K562 (cell line): ENCODE measurements around the gene TUBA1B. TPM values are rescaled to one million over a fixed set of nuclear protein-coding genes. Genes with fewer than 3 reads are reported as not detected.
A peak's percentile ranks its signal among the peaks of the same experiment; 100 is the strongest.

Experiments
- CAMTA2 ChIP-seq: fragments of 250-450 bp; sonication (Bioruptor Pico); conservative IDR thresholded peaks from 2 replicates; pipeline ENCODE4 v1.5.1; 2022
- CBFA2T3 ChIP-seq: fragments of 450-650 bp; IDR thresholded peaks from 2 replicates; pipeline ENCODE4 v1.6.1; 2017
- CBX3 ChIP-seq, 2 experiments: IDR thresholded peaks; 1 replicate in 1 of 2; 2 replicates in 1 of 2; pipeline ENCODE4 v1.6.1; 2012; ENCODE audit warnings: inconsistent platforms in 2 of 2, low read length in 2 of 2, borderline replicate concordance in 1 of 2, control low read depth in 1 of 2
- HDGF ChIP-seq: fragments of 450-650 bp; IDR thresholded peaks from 2 replicates; pipeline ENCODE4 v1.6.1; 2016
- MYC ChIP-seq, 2 experiments: fragments of 250-450 bp in 1 of 2; sonication (Bioruptor Pico) in 1 of 2; IDR thresholded peaks; 2 replicates each; pipeline versions ENCODE4 v1.5.1 to v1.6.1; 2012 to 2021; ENCODE audit warnings: low read depth in 2 of 2, borderline replicate concordance in 1 of 2, improper control_type of control experiment in 1 of 2, low read length in 1 of 2, mild to moderate bottlenecking in 1 of 2, moderate library complexity in 1 of 2
- NFXL1 ChIP-seq: fragments of 450-650 bp; formaldehyde crosslinking; IDR thresholded peaks from 2 replicates; pipeline ENCODE4 v1.4.0; 2021; ENCODE audit warnings: mild to moderate bottlenecking
- SETDB1 ChIP-seq: IDR thresholded peaks from one replicate; pipeline ENCODE4 v1.6.1; 2012; ENCODE audit warnings: low read length, control low read depth, inconsistent platforms
- SMARCA4 ChIP-seq: fragments of 450-650 bp; IDR thresholded peaks from 2 replicates; pipeline ENCODE4 v1.6.1; 2016
- TAL1 ChIP-seq: fragments of 450-650 bp; IDR thresholded peaks from 2 replicates; pipeline ENCODE4 v1.6.1; 2016; ENCODE audit warnings: mild to moderate bottlenecking
- ZNF197 ChIP-seq: fragments of 200-800 bp; sonication (Bioruptor generic); IDR thresholded peaks from 2 replicates; pipeline ENCODE4 v1.6.1; 2016; ENCODE audit warnings: low read depth, missing genetic modification characterization, missing compliant biosample characterization
- polyA plus RNA-seq, 8 experiments: library from polyadenylated mRNA; depleted of rRNA in 4 of 8; stranded (reverse) in 5 of 8; unstranded in 3 of 8; fragments of >200 nt; fragmentation: Nextera tagmentation in 2 of 8; fragmentation: Illumina TruSeq in 1 of 8; extraction: Ambion mirVana in 2 of 8; extraction: Trizol in 1 of 8; gene quantifications; 2 replicates each; pipeline versions ENCODE4 v1.2.1 to v1.2.3, GENCODE V29; 2011 to 2014; ENCODE audit warnings: inconsistent platforms in 1 of 8, missing spikeins in 1 of 8
- total RNA-seq, 7 experiments: library from RNA; depleted of rRNA in 6 of 7; stranded (reverse); fragments of >200 nt in 6 of 7; fragmentation: Illumina TruSeq in 2 of 7; extraction: Trizol in 2 of 7; gene quantifications; 2 replicates each; pipeline versions ENCODE4 v1.2.1 to v1.2.3, GENCODE V29; 2011 to 2021; ENCODE audit warnings: low replicate concordance in 1 of 7
- TF ChIP-seq, protein P1 (sequence below): fragments of 450-650 bp; IDR thresholded peaks from 2 replicates; pipeline ENCODE4 v1.7.0; 2016; ENCODE audit warnings: borderline replicate concordance
- TF ChIP-seq, protein P2 (sequence below): IDR thresholded peaks from 2 replicates; pipeline ENCODE4 v1.6.1; 2011; ENCODE audit not compliant: insufficient read length; ENCODE audit errors: extremely low read depth
- TF ChIP-seq, protein P3 (sequence below): fragments of 450-650 bp; IDR thresholded peaks from 2 replicates; pipeline ENCODE4 v1.6.1; 2016; ENCODE audit warnings: low read depth
- TF ChIP-seq, protein P4 (sequence below): IDR thresholded peaks from 2 replicates; pipeline ENCODE4 v1.6.1; 2012; ENCODE audit warnings: low read depth, low read length, improper control_type of control experiment, borderline replicate concordance
- TF ChIP-seq, protein P5 (sequence below): sonication (generic); formaldehyde crosslinking; IDR thresholded peaks from 2 replicates; pipeline ENCODE4 v1.8.0; 2022; ENCODE audit warnings: missing genetic modification reagents, mild to moderate bottlenecking, moderate library complexity, borderline replicate concordance

Gene TUBA1B
- total and polyA plus RNA-seq, 9 of the 15 experiments (the other 6 are each of a cell fraction or from before 2014, with no cell fraction given), result 2,189 to 4,624 (median 2,628) TPM

DNA sequence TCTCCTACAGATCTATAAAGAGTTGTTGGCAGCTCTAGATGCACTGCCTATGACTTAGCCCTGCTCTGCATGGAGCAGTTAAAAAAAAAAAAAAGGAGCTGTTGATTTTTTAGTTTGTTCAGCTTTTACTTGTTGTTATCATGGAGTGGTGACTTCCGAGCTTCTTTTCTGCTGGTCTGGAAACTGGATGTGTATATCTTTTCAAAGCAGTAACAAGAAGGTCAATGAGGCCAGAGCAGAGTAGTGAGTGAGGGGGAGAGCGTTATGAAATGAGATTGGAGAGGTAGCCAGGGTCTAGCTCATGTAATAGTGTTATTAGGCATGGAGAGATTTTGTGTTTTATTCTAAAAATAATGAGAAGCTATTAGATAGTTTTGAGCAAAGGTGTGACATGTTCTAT is 13.2 kb upstream of the TUBA1B start (continued):
- TF ChIP-seq CBFA2T3, result peak; percentile 71
- no peak for TF ChIP-seq NFXL1
- no peak for TF ChIP-seq MYC (IDR thresholded peaks at IDR 0.05; ENCODE audit: low read depth, low read length)
- TF ChIP-seq MYC (CRISPR knock-in tag; IDR thresholded peaks at IDR 0.05; ENCODE audit: borderline replicate concordance, low read depth), result no peak
- TF ChIP-seq, protein P1, sequence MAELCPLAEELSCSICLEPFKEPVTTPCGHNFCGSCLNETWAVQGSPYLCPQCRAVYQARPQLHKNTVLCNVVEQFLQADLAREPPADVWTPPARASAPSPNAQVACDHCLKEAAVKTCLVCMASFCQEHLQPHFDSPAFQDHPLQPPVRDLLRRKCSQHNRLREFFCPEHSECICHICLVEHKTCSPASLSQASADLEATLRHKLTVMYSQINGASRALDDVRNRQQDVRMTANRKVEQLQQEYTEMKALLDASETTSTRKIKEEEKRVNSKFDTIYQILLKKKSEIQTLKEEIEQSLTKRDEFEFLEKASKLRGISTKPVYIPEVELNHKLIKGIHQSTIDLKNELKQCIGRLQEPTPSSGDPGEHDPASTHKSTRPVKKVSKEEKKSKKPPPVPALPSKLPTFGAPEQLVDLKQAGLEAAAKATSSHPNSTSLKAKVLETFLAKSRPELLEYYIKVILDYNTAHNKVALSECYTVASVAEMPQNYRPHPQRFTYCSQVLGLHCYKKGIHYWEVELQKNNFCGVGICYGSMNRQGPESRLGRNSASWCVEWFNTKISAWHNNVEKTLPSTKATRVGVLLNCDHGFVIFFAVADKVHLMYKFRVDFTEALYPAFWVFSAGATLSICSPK, result no peak
- 0 out of 2 replicates have a peak, but pooled peaks have one; percentile 13 for TF ChIP-seq SMARCA4
- TF ChIP-seq, protein P2, sequence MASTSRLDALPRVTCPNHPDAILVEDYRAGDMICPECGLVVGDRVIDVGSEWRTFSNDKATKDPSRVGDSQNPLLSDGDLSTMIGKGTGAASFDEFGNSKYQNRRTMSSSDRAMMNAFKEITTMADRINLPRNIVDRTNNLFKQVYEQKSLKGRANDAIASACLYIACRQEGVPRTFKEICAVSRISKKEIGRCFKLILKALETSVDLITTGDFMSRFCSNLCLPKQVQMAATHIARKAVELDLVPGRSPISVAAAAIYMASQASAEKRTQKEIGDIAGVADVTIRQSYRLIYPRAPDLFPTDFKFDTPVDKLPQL, result no peak
- TF ChIP-seq, protein P3, sequence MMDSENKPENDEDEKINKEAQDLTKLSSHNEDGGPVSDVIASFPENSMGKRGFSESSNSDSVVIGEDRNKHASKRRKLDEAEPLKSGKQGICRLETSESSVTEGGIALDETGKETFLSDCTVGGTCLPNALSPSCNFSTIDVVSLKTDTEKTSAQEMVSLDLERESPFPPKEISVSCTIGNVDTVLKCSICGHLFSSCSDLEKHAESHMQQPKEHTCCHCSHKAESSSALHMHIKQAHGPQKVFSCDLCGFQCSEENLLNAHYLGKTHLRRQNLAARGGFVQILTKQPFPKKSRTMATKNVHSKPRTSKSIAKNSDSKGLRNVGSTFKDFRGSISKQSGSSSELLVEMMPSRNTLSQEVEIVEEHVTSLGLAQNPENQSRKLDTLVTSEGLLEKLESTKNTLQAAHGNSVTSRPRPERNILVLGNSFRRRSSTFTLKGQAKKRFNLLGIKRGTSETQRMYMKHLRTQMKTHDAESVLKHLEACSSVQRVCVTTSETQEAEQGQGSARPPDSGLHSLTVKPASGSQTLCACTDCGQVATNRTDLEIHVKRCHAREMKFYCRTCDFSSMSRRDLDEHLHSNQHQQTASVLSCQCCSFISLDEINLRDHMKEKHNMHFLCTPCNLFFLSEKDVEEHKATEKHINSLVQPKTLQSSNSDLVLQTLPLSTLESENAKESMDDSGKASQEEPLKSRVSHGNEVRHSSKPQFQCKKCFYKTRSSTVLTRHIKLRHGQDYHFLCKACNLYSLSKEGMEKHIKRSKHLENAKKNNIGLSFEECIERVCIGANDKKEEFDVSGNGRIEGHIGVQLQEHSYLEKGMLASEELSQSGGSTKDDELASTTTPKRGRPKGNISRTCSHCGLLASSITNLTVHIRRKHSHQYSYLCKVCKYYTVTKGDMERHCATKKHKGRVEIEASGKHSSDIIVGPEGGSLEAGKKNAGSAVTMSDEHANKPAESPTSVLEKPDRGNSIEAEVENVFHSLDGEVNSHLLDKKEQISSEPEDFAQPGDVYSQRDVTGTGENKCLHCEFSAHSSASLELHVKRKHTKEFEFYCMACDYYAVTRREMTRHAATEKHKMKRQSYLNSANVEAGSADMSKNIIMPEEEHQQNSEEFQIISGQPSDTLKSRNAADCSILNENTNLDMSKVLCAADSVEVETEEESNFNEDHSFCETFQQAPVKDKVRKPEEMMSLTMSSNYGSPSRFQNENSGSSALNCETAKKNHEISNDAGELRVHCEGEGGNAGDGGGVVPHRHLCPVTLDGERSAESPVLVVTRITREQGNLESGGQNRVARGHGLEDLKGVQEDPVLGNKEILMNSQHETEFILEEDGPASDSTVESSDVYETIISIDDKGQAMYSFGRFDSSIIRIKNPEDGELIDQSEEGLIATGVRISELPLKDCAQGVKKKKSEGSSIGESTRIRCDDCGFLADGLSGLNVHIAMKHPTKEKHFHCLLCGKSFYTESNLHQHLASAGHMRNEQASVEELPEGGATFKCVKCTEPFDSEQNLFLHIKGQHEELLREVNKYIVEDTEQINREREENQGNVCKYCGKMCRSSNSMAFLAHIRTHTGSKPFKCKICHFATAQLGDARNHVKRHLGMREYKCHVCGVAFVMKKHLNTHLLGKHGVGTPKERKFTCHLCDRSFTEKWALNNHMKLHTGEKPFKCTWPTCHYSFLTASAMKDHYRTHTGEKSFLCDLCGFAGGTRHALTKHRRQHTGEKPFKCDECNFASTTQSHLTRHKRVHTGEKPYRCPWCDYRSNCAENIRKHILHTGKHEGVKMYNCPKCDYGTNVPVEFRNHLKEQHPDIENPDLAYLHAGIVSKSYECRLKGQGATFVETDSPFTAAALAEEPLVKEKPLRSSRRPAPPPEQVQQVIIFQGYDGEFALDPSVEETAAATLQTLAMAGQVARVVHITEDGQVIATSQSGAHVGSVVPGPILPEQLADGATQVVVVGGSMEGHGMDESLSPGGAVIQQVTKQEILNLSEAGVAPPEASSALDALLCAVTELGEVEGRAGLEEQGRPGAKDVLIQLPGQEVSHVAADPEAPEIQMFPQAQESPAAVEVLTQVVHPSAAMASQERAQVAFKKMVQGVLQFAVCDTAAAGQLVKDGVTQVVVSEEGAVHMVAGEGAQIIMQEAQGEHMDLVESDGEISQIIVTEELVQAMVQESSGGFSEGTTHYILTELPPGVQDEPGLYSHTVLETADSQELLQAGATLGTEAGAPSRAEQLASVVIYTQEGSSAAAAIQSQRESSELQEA, result no peak
- no peak for TF ChIP-seq CAMTA2
- no peak for TF ChIP-seq ZNF197 (CRISPR knock-in tag)
- TF ChIP-seq, protein P4, sequence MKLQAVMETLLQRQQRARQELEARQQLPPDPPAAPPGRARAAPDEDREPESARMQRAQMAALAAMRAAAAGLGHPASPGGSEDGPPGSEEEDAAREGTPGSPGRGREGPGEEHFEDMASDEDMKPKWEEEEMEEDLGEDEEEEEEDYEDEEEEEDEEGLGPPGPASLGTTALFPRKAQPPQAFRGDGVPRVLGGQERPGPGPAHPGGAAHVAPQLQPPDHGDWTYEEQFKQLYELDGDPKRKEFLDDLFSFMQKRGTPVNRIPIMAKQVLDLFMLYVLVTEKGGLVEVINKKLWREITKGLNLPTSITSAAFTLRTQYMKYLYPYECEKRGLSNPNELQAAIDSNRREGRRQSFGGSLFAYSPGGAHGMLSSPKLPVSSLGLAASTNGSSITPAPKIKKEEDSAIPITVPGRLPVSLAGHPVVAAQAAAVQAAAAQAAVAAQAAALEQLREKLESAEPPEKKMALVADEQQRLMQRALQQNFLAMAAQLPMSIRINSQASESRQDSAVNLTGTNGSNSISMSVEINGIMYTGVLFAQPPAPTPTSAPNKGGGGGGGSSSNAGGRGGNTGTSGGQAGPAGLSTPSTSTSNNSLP, result no peak
- TF ChIP-seq, protein P5, sequence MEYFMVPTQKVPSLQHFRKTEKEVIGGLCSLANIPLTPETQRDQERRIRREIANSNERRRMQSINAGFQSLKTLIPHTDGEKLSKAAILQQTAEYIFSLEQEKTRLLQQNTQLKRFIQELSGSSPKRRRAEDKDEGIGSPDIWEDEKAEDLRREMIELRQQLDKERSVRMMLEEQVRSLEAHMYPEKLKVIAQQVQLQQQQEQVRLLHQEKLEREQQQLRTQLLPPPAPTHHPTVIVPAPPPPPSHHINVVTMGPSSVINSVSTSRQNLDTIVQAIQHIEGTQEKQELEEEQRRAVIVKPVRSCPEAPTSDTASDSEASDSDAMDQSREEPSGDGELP (CRISPR knock-in tag), result no peak
- no peak for TF ChIP-seq CBX3 (IDR thresholded peaks at IDR 0.05; ENCODE audit: borderline replicate concordance in 1 of 2, low read length in 2 of 2)
- no peak for TF ChIP-seq SETDB1
- TF ChIP-seq TAL1, result peak; percentile 23; the same call in 1 of the 2 replicates
- TF ChIP-seq HDGF, result no peak
